GM19438 (cell line): ENCODE data around the gene VPS8.
"Not testable (repeated sequence)": the region's sequence is repeated elsewhere in the genome, so short reads cannot be mapped to it uniquely, and the experiment has no call there.

Experiments
- ATAC-seq: cut with Tn5 transposase; IDR thresholded peaks from one replicate; pipeline ENCODE4 v1.9.1; 2021; ENCODE audit warnings: low read depth; ENCODE audit not compliant: unreplicated experiment

Gene VPS8

GRCh38 chr3:184846496-184846895, 34.5 kb downstream of the VPS8 start:
- no peak for ATAC-seq

GRCh38 chr3:184848934-184849333, 37.0 kb downstream of the VPS8 start:
- no peak for ATAC-seq

GRCh38 chr3:184850201-184850600, 38.2 kb downstream of the VPS8 start:
- ATAC-seq: no peak

GRCh38 chr3:184857099-184857498, 45.1 kb downstream of the VPS8 start:
- no peak for ATAC-seq

GRCh38 chr3:184864000-184864399, 52.0 kb downstream of the VPS8 start:
- no peak for ATAC-seq

GRCh38 chr3:184868477-184868876, 56.5 kb downstream of the VPS8 start:
- ATAC-seq: no peak

GRCh38 chr3:184872200-184872599, 60.2 kb downstream of the VPS8 start:
- ATAC-seq: no peak

- no peak for ATAC-seq
Measured at GRCh38 chr3:184873141-184873540, 61.2 kb downstream of the VPS8 start.

GRCh38 chr3:184874709-184875644, 63.0 kb downstream of the VPS8 start:
- ATAC-seq: no peak

- no peak for ATAC-seq
Measured at GRCh38 chr3:184880276-184881019, 68.5 kb downstream of the VPS8 start.

- peak; percentile 98 for ATAC-seq
Measured at GRCh38 chr3:184884359-184885017, 72.5 kb downstream of the VPS8 start.

GRCh38 chr3:184885112-184885511, 73.1 kb downstream of the VPS8 start:
- ATAC-seq: no peak

- ATAC-seq: no peak
Measured at GRCh38 chr3:184887574-184887973, 75.6 kb downstream of the VPS8 start.

GRCh38 chr3:184889312-184889904, 77.4 kb downstream of the VPS8 start:
- no peak for ATAC-seq

- no peak for ATAC-seq
Measured at GRCh38 chr3:184894051-184894450, 82.1 kb downstream of the VPS8 start.

- ATAC-seq: no peak
Measured at GRCh38 chr3:184895350-184895749, 83.4 kb downstream of the VPS8 start.

GRCh38 chr3:184896336-184896735, 84.4 kb downstream of the VPS8 start:
- ATAC-seq: no peak

GRCh38 chr3:184899953-184900595, 88.1 kb downstream of the VPS8 start:
- ATAC-seq: no peak

- ATAC-seq: not testable (repeated sequence)
Measured at GRCh38 chr3:184907031-184907430, 95.1 kb downstream of the VPS8 start.
